Measurements from ENCODE around the gene ITSN1.

- TF ChIP-seq CTCF (IDR thresholded peaks at IDR 0.05) = no peak
- TF ChIP-seq ZFX (IDR thresholded peaks at IDR 0.05; ENCODE audit: borderline replicate concordance) = no peak
Measured at GRCh38 chr21:33686386-33686785, 44.1 kb downstream of the ITSN1 start.
